ENCODE results near the gene DOK5.

The DOK5 gene

GRCh38 chr20:54572665-54573435 is 97.5 kb downstream of the DOK5 start:
- Histone ChIP-seq H3K27ac (ENCODE audit: low read length) (no peak overlapping the region), H4K20me1 (ENCODE audit: insufficient read depth, low read length) (no peaks in the 10 kb centered on the region), H3K27me3 (ENCODE audit: insufficient read depth, low read length, poor library complexity) (peaks cover 23% of the 10 kb centered on the region), H3K4me2 (ENCODE audit: insufficient read depth, low read length) (no peak overlapping the region), H3K9ac (ENCODE audit: low read depth, low read length) (no peak overlapping the region), H3K79me2 (ENCODE audit: insufficient read depth, low read length) (no peaks in the 10 kb centered on the region), H2AFZ (ENCODE audit: low read depth, low read length) (no peak overlapping the region), H3K36me3 (ENCODE audit: insufficient read depth, low read length) (no peaks in the 10 kb centered on the region), H3K4me1 (ENCODE audit: insufficient read depth, low read length) (no peaks in the 10 kb centered on the region), H3K4me3 (ENCODE audit: low read depth in 1 of 2, low read length in 2 of 2) (no peak overlapping the region), H3K9me3 (ENCODE audit: insufficient read depth, low read length, severe bottlenecking) (no peaks in the 10 kb centered on the region)
- DNase-seq (no peak), ATAC-seq (ENCODE audit: insufficient read depth, low read depth) (no peak)
- TF ChIP-seq EZH2 (IDR thresholded peaks at IDR 0.05; ENCODE audit: borderline replicate concordance, low read depth, low read length, severe bottlenecking): no peak
- TF ChIP-seq CTCF (IDR thresholded peaks at IDR 0.05; ENCODE audit: borderline replicate concordance, extremely low read depth, low read length, poor library complexity, severe bottlenecking): no peak

GRCh38 chr20:54573838-54574237 is 98.4 kb downstream of the DOK5 start:
- peaks cover 23% of the 10 kb centered on the region for H3K27me3 ChIP-seq (ENCODE audit: insufficient read depth, low read length, poor library complexity)
- H3K4me1 ChIP-seq (ENCODE audit: insufficient read depth, low read length): no peaks in the 10 kb centered on the region
- H3K27ac ChIP-seq (ENCODE audit: low read length): no peak overlapping the region
- no peaks in the 10 kb centered on the region for H4K20me1 ChIP-seq (ENCODE audit: insufficient read depth, low read length)
- no peaks in the 10 kb centered on the region for H3K79me2 ChIP-seq (ENCODE audit: insufficient read depth, low read length)
- no peak overlapping the region for H3K4me2 ChIP-seq (ENCODE audit: insufficient read depth, low read length)
- H2AFZ ChIP-seq (ENCODE audit: low read depth, low read length): no peak overlapping the region
- ATAC-seq (ENCODE audit: insufficient read depth, low read depth): no peak
- TF ChIP-seq EZH2 (IDR thresholded peaks at IDR 0.05; ENCODE audit: borderline replicate concordance, low read depth, low read length, severe bottlenecking) (no peak), CTCF (IDR thresholded peaks at IDR 0.05; ENCODE audit: borderline replicate concordance, extremely low read depth, low read length, poor library complexity, severe bottlenecking) (no peak)
- no peak overlapping the region for H3K4me3 ChIP-seq (ENCODE audit: low read depth in 1 of 2, low read length in 2 of 2)
- DNase-seq: no peak
- no peak overlapping the region for H3K9ac ChIP-seq (ENCODE audit: low read depth, low read length)
- no peaks in the 10 kb centered on the region for H3K9me3 ChIP-seq (ENCODE audit: insufficient read depth, low read length, severe bottlenecking)
- no peaks in the 10 kb centered on the region for H3K36me3 ChIP-seq (ENCODE audit: insufficient read depth, low read length)

GRCh38 chr20:54576518-54576917 is 101.1 kb downstream of the DOK5 start:
- H3K36me3 ChIP-seq (ENCODE audit: insufficient read depth, low read length): no peaks in the 10 kb centered on the region
- H4K20me1 ChIP-seq (ENCODE audit: insufficient read depth, low read length): no peaks in the 10 kb centered on the region
- TF ChIP-seq EZH2 (IDR thresholded peaks at IDR 0.05; ENCODE audit: borderline replicate concordance, low read depth, low read length, severe bottlenecking): no peak
- no peak for TF ChIP-seq CTCF (IDR thresholded peaks at IDR 0.05; ENCODE audit: borderline replicate concordance, extremely low read depth, low read length, poor library complexity, severe bottlenecking)
- H2AFZ ChIP-seq (ENCODE audit: low read depth, low read length): no peak overlapping the region
- H3K27me3 ChIP-seq (ENCODE audit: insufficient read depth, low read length, poor library complexity): peaks cover 19% of the 10 kb centered on the region
- H3K4me3 ChIP-seq (ENCODE audit: low read depth in 1 of 2, low read length in 2 of 2): no peak overlapping the region
- no peaks in the 10 kb centered on the region for H3K4me1 ChIP-seq (ENCODE audit: insufficient read depth, low read length)
- H3K9ac ChIP-seq (ENCODE audit: low read depth, low read length): no peak overlapping the region
- H3K9me3 ChIP-seq (ENCODE audit: insufficient read depth, low read length, severe bottlenecking): no peaks in the 10 kb centered on the region
- H3K79me2 ChIP-seq (ENCODE audit: insufficient read depth, low read length): no peaks in the 10 kb centered on the region
- no peak overlapping the region for H3K4me2 ChIP-seq (ENCODE audit: insufficient read depth, low read length)
- no peak for ATAC-seq (ENCODE audit: insufficient read depth, low read depth)
- no peak for DNase-seq
- H3K27ac ChIP-seq (ENCODE audit: low read length): no peak overlapping the region
